ENCODE data around the gene AUNIP.

AUNIP gene

DNA sequence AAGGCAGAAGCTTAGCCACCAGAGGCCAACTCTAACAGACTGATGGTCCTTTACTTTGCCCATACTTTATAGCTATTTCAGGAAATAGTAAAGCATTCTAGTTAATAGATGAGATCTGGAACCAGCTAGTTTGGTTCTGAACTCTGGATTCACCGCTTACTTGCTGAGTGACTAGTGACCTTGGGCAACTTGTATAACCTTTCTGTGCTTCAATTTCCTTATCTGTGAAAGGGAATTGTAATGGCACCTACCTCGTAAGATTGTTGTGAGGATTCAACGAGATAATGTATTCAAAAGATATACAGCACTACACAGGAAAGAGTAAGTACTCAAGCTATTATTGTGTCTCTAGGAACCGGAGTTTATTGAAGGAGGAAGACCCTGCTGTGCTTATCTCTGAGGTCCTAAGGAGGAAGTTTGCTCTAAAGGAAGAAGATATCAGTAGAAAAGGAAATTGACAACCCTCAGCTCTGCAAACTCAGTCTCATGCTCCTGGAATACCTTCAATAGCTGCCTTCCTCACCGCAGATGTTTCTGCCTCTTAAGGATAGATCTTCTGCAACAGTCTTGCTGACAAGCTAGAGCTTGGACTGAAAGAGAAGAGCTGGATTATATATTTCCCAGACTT is 27.6 kb downstream of the AUNIP start:
- ATAC-seq (no peak), DNase-seq (ENCODE audit: low spot score in 2 of 2) (no peak)
- Mint-ChIP-seq H3K4me1 (no peaks in the 10 kb centered on the region), H3K4me3 (no peak overlapping the region), H3K9me3 (no peaks in the 10 kb centered on the region), H3K27ac (no peak overlapping the region), H3K36me3 (peaks cover 83% of the 10 kb centered on the region)

DNA sequence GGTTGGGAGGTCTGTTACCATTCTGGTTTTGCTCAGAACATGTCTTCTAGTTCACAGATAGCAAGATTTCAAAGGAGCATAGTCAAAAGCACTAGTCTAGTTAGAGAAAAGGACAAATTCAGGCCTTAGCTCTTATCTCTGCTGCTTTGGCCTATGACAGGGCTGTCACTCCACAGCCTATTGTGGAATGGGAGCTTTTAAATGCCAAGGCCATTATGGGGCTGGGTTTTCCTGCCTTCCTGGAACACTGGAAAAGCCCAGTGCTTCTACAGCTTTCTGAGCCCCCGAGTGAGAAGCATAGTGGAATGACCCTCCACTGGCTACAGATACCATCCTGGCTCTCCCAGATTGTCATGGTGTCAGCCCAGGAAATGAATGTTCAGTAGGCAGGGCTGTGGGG is 30.2 kb downstream of the AUNIP start:
- Mint-ChIP-seq H3K9me3 (no peaks in the 10 kb centered on the region), H3K27ac (no peak overlapping the region), H3K4me3 (no peak overlapping the region), H3K36me3 (peaks cover 81% of the 10 kb centered on the region), H3K4me1 (no peaks in the 10 kb centered on the region)
- DNase-seq (ENCODE audit: low spot score in 2 of 2) (no peak), ATAC-seq (no peak)

DNA sequence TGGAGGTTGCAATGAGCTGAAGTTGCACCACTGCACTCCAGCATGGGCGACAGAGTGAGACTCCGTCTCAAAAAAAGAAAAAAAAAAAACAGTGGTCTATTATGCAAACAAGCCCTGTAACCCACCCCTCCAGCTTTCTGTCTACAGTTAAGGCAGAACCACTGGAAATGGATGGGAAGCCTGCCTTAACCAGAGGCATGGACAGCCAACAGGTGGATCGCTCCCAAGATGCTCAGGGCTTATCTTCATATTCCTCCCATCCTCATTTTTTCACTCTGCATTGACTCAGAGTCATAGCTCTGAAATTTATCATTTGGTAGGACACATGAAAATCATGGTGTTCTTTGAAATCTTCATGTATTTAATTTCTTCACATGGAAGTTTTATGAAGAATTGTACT is 30.8 kb downstream of the AUNIP start:
- Mint-ChIP-seq H3K27ac (no peak overlapping the region), H3K4me1 (no peaks in the 10 kb centered on the region), H3K9me3 (no peaks in the 10 kb centered on the region), H3K4me3 (no peak overlapping the region), H3K36me3 (peaks cover 76% of the 10 kb centered on the region)
- DNase-seq (ENCODE audit: low spot score in 2 of 2) (no peak), ATAC-seq (no peak)

GRCh38 chr1:25826571-25826970 is 32.7 kb downstream of the AUNIP start:
- DNase-seq (ENCODE audit: low spot score in 2 of 2): no peak
- Mint-ChIP-seq H3K36me3 (peaks cover 59% of the 10 kb centered on the region), H3K27ac (no peak overlapping the region), H3K9me3 (no peaks in the 10 kb centered on the region), H3K4me3 (no peak overlapping the region), H3K4me1 (peaks cover 8% of the 10 kb centered on the region)
- no peak for ATAC-seq

DNA sequence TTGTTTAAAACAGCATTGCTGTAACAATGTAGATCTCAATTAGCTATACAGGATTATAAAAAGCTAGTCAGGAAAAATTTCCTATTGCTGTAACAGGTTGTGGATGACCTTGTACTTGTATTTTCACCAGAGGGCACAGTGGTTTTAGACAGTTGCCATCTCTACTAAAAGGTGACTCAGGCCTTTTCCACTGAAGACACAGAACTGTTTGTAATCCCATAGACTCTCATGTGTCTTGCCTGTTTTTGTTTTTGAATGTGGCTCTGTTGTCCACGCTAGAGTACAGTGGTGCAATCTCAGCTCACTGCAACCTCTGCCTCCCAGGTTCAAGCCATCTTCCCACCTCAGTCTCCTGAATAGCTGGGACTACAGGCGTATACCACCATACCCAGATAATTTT is 33.7 kb downstream of the AUNIP start:
- H3K27ac Mint-ChIP-seq: no peak overlapping the region

GRCh38 chr1:25821630-25822091 is 37.6 kb downstream of the AUNIP start:
- Mint-ChIP-seq H3K9me3 (no peaks in the 10 kb centered on the region), H3K27ac (peak overlapping the region; percentile 95), H3K36me3 (peaks cover 28% of the 10 kb centered on the region), H3K4me3 (peak overlapping the region; percentile 93), H3K4me1 (peaks cover 37% of the 10 kb centered on the region)
- ATAC-seq (no peak), DNase-seq (ENCODE audit: low spot score in 2 of 2) (no peak)

More for the DNA sequence above, 33.7 kb downstream of the AUNIP start:
- H3K36me3 Mint-ChIP-seq: peaks cover 59% of the 10 kb centered on the region
- DNase-seq (ENCODE audit: low spot score in 2 of 2) (no peak), ATAC-seq (no peak)
- H3K4me3 Mint-ChIP-seq: no peak overlapping the region
- no peaks in the 10 kb centered on the region for H3K9me3 Mint-ChIP-seq
- H3K4me1 Mint-ChIP-seq: peaks cover 18% of the 10 kb centered on the region

DNA sequence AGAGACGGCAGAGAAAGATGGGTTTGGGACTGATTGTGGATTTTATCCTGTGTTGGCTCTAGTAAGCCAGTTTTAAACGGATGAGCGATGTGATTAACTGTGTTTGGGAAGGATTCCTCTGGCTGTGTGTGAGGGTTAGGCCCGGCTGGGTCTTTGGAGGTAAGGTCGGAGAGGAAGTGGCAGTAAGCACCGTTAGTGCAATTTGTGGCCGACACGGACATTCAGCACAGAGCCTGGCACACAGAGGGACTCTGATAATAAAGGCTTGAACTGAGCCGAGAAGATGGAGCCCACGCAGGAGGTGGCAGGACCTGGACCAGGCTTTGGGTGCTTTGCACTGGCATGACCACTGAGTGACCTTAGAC is 38.2 kb downstream of the AUNIP start:
- peaks cover 22% of the 10 kb centered on the region for H3K36me3 Mint-ChIP-seq
- H3K9me3 Mint-ChIP-seq: no peaks in the 10 kb centered on the region
- H3K27ac Mint-ChIP-seq: peak overlapping the region; percentile 95
- H3K4me1 Mint-ChIP-seq: peaks cover 37% of the 10 kb centered on the region
- ATAC-seq: no peak
- H3K4me3 Mint-ChIP-seq: peak overlapping the region; percentile 93
- DNase-seq (ENCODE audit: low spot score in 2 of 2): no peak

DNA sequence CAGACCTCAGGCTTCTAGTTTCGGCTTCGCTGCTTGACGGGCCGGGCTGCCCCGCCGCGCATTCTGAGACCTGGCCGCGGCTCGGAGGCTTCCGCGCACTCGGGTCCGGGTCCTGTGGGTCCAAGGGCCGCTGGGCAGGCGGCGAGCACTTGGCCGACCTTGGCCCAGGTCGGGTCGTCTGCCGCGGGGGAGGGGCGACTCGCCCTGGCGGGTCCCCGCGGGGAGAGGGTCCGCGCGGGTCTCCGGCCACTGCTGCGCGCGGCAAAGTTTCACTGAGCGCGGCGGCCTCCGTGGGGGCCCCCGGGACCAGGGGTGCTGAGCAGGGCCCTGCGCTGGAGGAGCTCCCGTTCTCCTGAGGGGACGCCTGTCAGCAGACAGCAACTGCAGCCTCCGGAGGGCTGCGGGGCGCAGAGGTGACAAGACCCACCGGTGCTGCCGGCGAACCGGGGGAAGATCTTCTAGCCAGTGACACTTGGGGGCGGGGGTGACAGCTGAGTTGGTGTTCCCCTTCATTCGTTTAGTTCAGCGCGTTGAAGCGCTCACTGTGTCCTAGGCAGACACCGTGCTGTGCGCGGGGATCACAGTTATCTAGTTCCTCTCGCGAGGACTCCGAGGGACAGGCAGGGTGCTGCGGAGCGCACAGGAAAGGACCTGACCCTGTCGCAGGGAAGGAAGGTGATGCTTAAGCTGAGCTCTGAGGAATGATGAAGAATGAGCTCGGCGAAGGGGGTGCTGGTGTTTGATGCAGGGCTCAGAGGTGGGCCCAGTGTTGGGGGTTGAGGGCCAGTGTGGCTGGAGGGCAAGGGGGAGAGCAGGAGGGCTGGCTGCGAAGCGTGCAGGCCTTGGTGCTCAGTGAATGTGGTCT is 38.8 kb downstream of the AUNIP start:
- Mint-ChIP-seq H3K4me3 (peak overlapping the region; percentile 93), H3K4me1 (peaks cover 37% of the 10 kb centered on the region), H3K27ac (peak overlapping the region; percentile 95), H3K36me3 (peaks cover 20% of the 10 kb centered on the region), H3K9me3 (no peaks in the 10 kb centered on the region)
- peak; percentile 52 to 85 for DNase-seq (ENCODE audit: low spot score in 2 of 2)
- ATAC-seq: peak; percentile 81

DNA sequence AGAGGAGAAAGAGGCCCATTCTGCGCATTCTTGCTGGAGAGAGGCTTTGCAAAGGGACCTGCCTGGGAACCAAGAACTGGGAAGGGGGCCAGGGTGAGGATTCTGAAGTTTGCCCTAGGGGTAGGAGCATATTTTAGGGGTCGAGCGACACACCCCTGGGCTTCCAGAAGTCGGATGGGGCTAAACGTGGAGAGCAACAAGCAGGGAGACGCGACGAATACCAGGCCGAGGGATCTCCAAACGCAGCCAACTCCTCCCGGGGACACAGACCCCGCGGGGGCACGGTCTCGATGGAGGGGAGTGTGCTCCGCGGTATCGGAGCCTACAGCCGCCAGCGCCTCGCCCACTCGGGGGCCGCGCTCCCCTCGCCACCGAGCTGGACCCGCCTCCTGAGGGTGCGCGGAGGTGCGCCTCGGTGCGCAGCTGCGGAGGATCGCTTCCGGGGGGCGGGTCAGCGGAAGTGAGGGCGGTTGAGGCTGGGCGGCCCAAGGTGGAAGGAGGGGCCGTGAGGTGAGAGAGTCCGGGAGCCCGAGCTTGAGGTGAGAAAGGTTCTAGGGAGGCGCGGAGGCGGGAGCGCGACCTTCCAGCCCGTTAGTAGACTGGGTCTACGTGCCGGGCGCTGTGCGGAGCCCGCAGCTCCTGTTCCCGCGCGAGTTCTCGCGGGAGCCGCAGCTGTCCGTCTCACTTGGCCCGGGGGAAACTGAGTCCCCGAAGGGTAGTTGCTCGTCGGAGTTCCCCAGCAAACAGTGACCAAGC is 39.6 kb downstream of the AUNIP start, which contains the start of gene MTFR1L:
TSS of gene MTFR1L (plus strand) at position 464 of the 756 bp plus-strand sequence. CDS start 3,151 bp downstream, outside the sequence.
- Mint-ChIP-seq H3K4me1 (peaks cover 37% of the 10 kb centered on the region), H3K36me3 (peaks cover 20% of the 10 kb centered on the region)
- peak; percentile 91 for ATAC-seq

GRCh38 chr1:25818569-25818968 is 40.7 kb downstream of the AUNIP start:
- Mint-ChIP-seq H3K27ac (peak overlapping the region; percentile 95), H3K4me1 (peaks cover 37% of the 10 kb centered on the region), H3K36me3 (peaks cover 20% of the 10 kb centered on the region), H3K4me3 (peak overlapping the region; percentile 93), H3K9me3 (no peaks in the 10 kb centered on the region)
- ATAC-seq (no peak), DNase-seq (ENCODE audit: low spot score in 2 of 2) (no peak)

More for the DNA sequence above, 39.6 kb downstream of the AUNIP start, which contains the start of gene MTFR1L:
- peak; percentile 87 to 96 for DNase-seq (ENCODE audit: low spot score in 2 of 2)
- Mint-ChIP-seq H3K27ac (peak within 1 kb of the TSS; percentile 95), H3K4me3 (peak within 1 kb of the TSS; percentile 93), H3K9me3 (no peaks in the 10 kb centered on the region)

- ATAC-seq (no peak), DNase-seq (ENCODE audit: low spot score in 2 of 2) (no peak)
- H3K9me3 Mint-ChIP-seq: no peaks in the 10 kb centered on the region
- H3K27ac Mint-ChIP-seq: peak overlapping the region; percentile 95
- peaks cover 37% of the 10 kb centered on the region for H3K4me1 Mint-ChIP-seq
- peaks cover 20% of the 10 kb centered on the region for H3K36me3 Mint-ChIP-seq
- peak overlapping the region; percentile 93 for H3K4me3 Mint-ChIP-seq
Measured at GRCh38 chr1:25817840-25818501, 41.3 kb downstream of the AUNIP start.

DNA sequence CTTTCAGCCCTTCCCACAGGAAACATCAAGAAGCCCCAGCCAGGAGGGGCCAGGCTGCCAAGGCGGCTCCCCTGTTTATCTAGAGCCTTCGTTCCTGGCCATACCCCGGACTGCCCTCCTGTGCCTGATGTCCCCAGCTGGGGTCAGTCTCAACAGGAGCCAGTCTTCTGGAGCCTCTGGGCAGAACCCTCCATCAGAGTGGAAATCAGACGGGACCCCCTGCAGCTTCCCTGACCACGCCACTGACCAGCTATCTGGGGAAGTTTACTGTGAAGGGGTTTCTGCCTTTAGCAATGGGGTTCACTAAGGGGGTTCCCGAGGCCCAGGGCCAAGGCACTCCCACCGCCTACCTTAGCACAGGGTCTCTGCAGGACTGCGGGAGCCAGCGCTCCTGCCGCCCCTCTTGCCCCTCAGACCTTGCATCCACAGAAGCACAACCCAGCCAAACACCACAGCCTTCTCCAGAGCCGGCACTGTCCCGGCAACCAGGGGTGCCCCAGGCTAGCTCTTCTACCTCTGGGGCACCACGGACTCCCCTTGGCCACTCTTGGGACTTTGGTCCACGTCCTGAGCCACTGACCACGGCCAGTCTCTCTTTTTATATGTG is 43.0 kb downstream of the AUNIP start:
- Mint-ChIP-seq H3K4me1 (peaks cover 25% of the 10 kb centered on the region), H3K9me3 (no peaks in the 10 kb centered on the region), H3K36me3 (peaks cover 15% of the 10 kb centered on the region), H3K27ac (no peak overlapping the region), H3K4me3 (no peak overlapping the region)
- DNase-seq (ENCODE audit: low spot score in 2 of 2) (no peak), ATAC-seq (no peak)

- Mint-ChIP-seq H3K9me3 (no peaks in the 10 kb centered on the region), H3K36me3 (peaks cover 7% of the 10 kb centered on the region), H3K4me3 (no peak overlapping the region), H3K27ac (peak overlapping the region; percentile 27), H3K4me1 (peaks cover 18% of the 10 kb centered on the region)
- ATAC-seq: no peak
- DNase-seq (ENCODE audit: low spot score in 2 of 2): no peak
Measured at GRCh38 chr1:25815208-25816111, 43.8 kb downstream of the AUNIP start.
